Right cardiac atrium (tissue), 5 donors: Measurements from ENCODE around the gene ZBTB39. TPM values are rescaled to one million over a fixed set of nuclear protein-coding genes. Genes with fewer than 3 reads are reported as not detected.
A peak's percentile ranks its signal among the peaks of the same experiment; 100 is the strongest.

ENCODE experiments used
- ATAC-seq, 2 donors: fragments of 200-7000 bp; cut with Tn5 transposase; one replicate each; pipeline versions ENCODE4 v1.8.0 to v1.9.1; 2020; ENCODE audit warnings: moderate library complexity in 2 of 2, mild to moderate bottlenecking in 1 of 2
- DNase-seq, 3 donors: peaks; one replicate each; pipeline ENCODE4 v3.0.0-alpha.2; 2020
- H3K27ac ChIP-seq: one replicate; pipeline ENCODE4 v1.5.1; 2013; ENCODE audit warnings: mild to moderate bottlenecking, low read length, control low read depth, moderate library complexity
- H3K27me3 ChIP-seq: one replicate; pipeline ENCODE4 v1.6.1; 2013; ENCODE audit not compliant: control insufficient read depth, insufficient read depth
- H3K4me1 ChIP-seq: one replicate; pipeline ENCODE4 v1.6.1; 2013; ENCODE audit warnings: low read length; ENCODE audit not compliant: control insufficient read depth, insufficient read depth
- H3K4me3 ChIP-seq: one replicate; pipeline ENCODE4 v1.5.1; 2013; ENCODE audit warnings: low read length, control low read depth
- H3K9me3 ChIP-seq: one replicate; pipeline ENCODE4 v1.6.1; 2013; ENCODE audit warnings: low read length; ENCODE audit not compliant: control insufficient read depth
- WGBS: extraction: QIAGEN DNeasy Blood & Tissue Kit; methylation state at CpG from one replicate; pipeline ENCODE4 v1.1.7; 2013; 5-methylcytosine and 5-hydroxymethylcytosine counted together
- intact Hi-C, 4 donors: fragments of 100-400 bp; cut with DNase I; formaldehyde crosslinking; loops; one replicate each; pipeline versions ENCODE4 v1.11.0 to v1.14.0; 2022 to 2023
- polyA plus RNA-seq: library from polyadenylated mRNA; stranded (reverse); fragments of 200-250 nt; gene quantifications from one replicate; pipeline ENCODE4 v1.2.3, GENCODE V29; 2013
- total RNA-seq, 4 donors: library from RNA; stranded (reverse); fragmentation: NEBNext Ultra II Directional; extraction: Animal tissue kit (Norgen Biotek cat#: 25700); gene quantifications; one replicate each; pipeline ENCODE4 v1.2.1, GENCODE V29; 2021
- donor health status: healthy with polysubstance abuse.
- donor health status: DM: no; HTN: yes; CAD: no.
- donor health status: DM: no; HTN: no; CAD: no.
- donor health status: DM: no; HTN: yes; CAD: no; lungs with severe emphysema.
- donor health status: DM: yes; HTN: yes; CAD: no.

Gene ZBTB39
- total and polyA plus RNA-seq, 5 donors, result 1.9 to 4.5 (median 4.0) TPM

DNA sequence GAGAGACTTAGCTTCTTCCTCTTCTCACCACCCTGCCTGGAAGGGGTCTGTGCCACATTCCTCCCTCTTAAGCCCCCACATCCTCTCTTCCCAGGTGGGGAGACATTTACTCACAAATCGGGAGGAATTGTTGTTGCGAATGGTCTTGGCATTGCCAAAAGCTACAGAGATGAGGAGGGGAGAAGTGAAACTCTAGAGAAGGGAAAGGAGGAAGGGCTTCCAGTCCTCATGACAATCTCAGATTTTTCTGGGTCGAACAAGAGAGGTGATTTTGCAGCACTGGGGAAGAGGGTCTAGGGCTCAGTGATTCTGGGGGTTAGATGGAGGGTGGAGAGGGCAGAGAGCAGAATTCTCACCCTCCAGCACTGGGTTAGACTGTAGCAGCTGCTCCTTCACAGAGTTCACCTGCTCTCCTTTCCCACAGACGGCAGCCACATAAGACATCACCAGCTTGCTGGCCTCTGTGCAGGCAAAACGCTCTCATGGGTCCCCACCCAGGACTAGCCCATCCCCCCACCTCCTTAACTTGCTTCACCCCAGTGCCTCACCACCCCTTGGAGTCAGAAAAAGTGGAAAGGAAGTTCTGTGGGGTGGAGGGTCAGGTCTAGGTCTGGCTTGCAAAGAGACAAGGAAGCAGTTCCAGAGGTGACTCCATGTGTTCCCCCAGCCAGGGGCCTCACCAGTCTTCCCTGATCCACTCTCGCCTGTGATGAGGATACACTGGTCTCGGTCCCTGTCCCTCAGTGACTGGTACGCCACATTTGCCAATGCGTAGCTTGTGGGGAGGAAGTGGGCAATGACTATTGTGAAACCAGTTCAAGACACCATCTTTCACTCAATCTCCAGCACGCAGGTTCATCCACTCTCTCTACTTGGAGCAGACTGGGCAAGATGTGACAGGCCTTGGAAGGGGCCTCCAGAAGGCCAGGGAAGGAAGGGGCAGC, 40.9 kb upstream of the ZBTB39 start:
- intact Hi-C loops, result no loop called here
- peak in 1 of 2 donors; percentile 33 for ATAC-seq

GRCh38 chr12:57046086-57046791, 39.9 kb upstream of the ZBTB39 start:
- no peak overlapping the region for H3K27ac ChIP-seq
- DNase-seq (no peak), ATAC-seq (no peak)
- intact Hi-C loops, result no loop called here
- no peaks in the 10 kb centered on the region for H3K27me3 ChIP-seq
- H3K4me3 ChIP-seq, result no peak overlapping the region
- H3K4me1 ChIP-seq, result no peaks in the 10 kb centered on the region
- 60% methylated on average over 6 of the region's 6 CpGs for WGBS
- no peaks in the 10 kb centered on the region for H3K9me3 ChIP-seq

More for the DNA sequence above, 40.9 kb upstream of the ZBTB39 start:
- 70% methylated on average over 10 of the region's 10 CpGs for WGBS
- Histone ChIP-seq H3K4me1 (no peaks in the 10 kb centered on the region), H3K4me3 (no peak overlapping the region), H3K27ac (no peak overlapping the region), H3K27me3 (no peaks in the 10 kb centered on the region), H3K9me3 (no peaks in the 10 kb centered on the region)
- no peak for DNase-seq

GRCh38 chr12:57044889-57045288, 38.5 kb upstream of the ZBTB39 start:
- H3K27ac ChIP-seq, result no peak overlapping the region
- H3K4me3 ChIP-seq, result no peak overlapping the region
- intact Hi-C loops, result no loop called here
- ATAC-seq, result no peak
- H3K4me1 ChIP-seq, result no peaks in the 10 kb centered on the region
- no peaks in the 10 kb centered on the region for H3K9me3 ChIP-seq
- DNase-seq, result no peak
- no peaks in the 10 kb centered on the region for H3K27me3 ChIP-seq
- 90% methylated on average over 3 of the region's 3 CpGs for WGBS

DNA sequence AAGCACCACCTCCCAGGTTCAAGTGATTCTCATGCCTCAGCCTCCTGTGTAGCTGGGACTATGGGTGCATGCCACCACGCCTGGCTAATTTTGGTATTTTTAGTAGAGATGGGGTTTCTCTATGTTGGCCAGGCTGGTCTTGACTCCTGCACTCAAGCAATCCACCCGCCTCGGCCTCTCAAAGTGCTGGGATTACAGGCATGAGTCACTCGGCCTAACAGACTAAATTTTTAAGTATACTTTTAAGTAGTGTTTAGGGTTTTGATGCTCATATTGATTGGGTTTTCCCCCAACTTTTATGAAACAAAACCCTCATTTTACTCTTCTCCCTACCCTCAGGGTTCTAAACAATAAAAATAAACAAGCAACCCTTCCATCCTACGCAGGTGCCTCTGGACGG, 38.1 kb upstream of the ZBTB39 start:
- Histone ChIP-seq H3K4me3 (no peak overlapping the region), H3K27ac (no peak overlapping the region), H3K4me1 (no peaks in the 10 kb centered on the region), H3K9me3 (no peaks in the 10 kb centered on the region), H3K27me3 (no peaks in the 10 kb centered on the region)
- intact Hi-C loops, result no loop called here
- WGBS, result 87% methylated on average over 6 of the region's 6 CpGs
- DNase-seq (no peak), ATAC-seq (no peak)

GRCh38 chr12:57042695-57043094, 36.3 kb upstream of the ZBTB39 start:
- no peaks in the 10 kb centered on the region for H3K9me3 ChIP-seq
- DNase-seq (no peak), ATAC-seq (no peak)
- H3K4me1 ChIP-seq, result no peaks in the 10 kb centered on the region
- intact Hi-C loops, result no loop called here
- H3K27ac ChIP-seq, result no peak overlapping the region
- no peaks in the 10 kb centered on the region for H3K27me3 ChIP-seq
- 95% methylated on average over 2 of the region's 2 CpGs for WGBS
- H3K4me3 ChIP-seq, result no peak overlapping the region

DNA sequence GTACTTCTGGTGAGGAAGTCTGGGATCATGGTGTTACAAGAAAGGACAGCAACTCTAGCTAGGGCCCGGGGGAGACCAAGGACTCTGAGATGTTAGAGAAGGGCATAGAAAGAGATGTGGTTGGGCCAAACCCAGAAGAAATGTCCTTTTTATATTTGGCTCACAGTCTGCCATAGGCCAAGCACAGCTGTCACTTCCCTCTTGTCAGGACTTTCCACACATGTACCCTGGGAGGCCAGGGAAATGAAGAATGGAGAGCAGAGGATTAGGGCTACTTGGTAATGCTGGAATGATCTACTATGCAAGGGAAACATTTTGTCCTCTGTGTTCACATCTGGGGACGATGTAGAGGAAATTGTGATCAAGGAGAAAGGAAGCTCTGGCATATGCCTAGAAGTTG, 34.4 kb upstream of the ZBTB39 start:
- Histone ChIP-seq H3K9me3 (no peaks in the 10 kb centered on the region), H3K27me3 (no peaks in the 10 kb centered on the region), H3K27ac (no peak overlapping the region), H3K4me1 (no peaks in the 10 kb centered on the region), H3K4me3 (no peak overlapping the region)
- no peak for DNase-seq
- intact Hi-C loops, result no loop called here
- 61% methylated on average over 2 of the region's 2 CpGs for WGBS
- no peak for ATAC-seq

DNA sequence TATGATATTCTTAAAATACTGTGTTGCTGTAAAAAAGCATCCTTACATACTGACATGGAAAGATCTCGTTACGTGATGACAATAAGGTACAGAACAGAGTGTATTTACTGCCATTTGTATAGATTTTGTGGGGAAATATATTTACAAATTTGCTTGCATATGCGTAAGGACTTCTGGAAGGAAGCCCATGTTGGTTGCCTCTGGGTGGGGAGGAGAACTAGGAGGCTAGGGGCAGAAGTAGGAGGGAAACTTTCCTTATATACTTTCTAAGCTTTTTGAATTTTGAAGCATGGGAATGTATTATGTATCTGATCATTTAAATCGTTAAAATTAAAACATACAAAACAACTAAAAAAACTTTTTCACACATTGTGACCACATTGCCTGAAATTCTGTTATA, 33.9 kb upstream of the ZBTB39 start:
- intact Hi-C loops, result no loop called here
- ATAC-seq (no peak), DNase-seq (no peak)
- no peaks in the 10 kb centered on the region for H3K9me3 ChIP-seq
- H3K27me3 ChIP-seq, result no peaks in the 10 kb centered on the region
- H3K4me3 ChIP-seq, result no peak overlapping the region
- no peaks in the 10 kb centered on the region for H3K4me1 ChIP-seq
- H3K27ac ChIP-seq, result no peak overlapping the region
- 91% methylated on average over 4 of the region's 4 CpGs for WGBS

DNA sequence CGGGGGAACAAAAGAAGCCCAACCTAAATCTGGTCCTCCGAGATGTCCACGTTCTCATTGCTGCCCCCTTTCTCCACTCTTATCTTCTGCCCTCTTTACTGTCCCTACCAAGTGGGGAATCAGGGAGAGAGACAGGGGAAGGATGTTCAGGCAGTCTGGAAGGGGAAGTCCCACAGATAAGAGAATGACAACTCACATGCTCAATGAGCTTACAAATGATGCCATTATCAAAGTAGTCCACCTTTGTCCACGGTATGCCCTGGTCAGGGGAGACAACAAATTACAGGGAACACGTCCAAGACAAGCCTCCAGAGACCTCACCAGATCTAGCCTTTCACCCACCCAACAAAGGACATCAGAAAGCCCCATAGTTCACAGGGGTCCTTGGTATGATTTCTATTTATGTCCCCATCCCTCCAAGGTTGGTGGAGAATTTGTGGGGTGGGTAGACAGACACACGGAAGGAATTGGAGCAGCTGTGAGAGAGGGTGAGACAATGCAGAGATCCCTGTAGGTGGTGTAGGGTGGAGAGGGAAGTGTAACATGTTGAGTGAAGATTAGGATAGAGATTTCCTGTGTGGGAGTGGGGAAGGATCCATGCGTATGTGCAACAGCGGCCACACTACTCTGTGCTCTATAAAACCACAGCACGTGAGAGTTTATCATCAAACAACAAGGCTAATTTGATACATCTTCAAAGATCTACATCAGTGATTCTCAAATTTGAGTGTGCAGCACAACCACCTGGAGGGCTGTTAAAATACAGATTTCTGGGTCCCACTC, 32.9 kb upstream of the ZBTB39 start:
- no peak for DNase-seq
- Histone ChIP-seq H3K4me1 (no peaks in the 10 kb centered on the region), H3K9me3 (no peaks in the 10 kb centered on the region), H3K27ac (no peak overlapping the region), H3K4me3 (no peak overlapping the region), H3K27me3 (no peaks in the 10 kb centered on the region)
- WGBS, result 65% methylated on average over 9 of the region's 9 CpGs
- ATAC-seq, result no peak
- intact Hi-C loops, result no loop called here

- no peaks in the 10 kb centered on the region for H3K9me3 ChIP-seq
- no peak overlapping the region for H3K4me3 ChIP-seq
- ATAC-seq (no peak), DNase-seq (no peak)
- no peaks in the 10 kb centered on the region for H3K4me1 ChIP-seq
- 57% methylated on average over 3 of the region's 3 CpGs for WGBS
- H3K27ac ChIP-seq, result no peak overlapping the region
- no peaks in the 10 kb centered on the region for H3K27me3 ChIP-seq
- intact Hi-C loops, result no loop called here
These were observed 30.9 kb upstream of the ZBTB39 start for GRCh38 chr12:57037264-57037663.

DNA sequence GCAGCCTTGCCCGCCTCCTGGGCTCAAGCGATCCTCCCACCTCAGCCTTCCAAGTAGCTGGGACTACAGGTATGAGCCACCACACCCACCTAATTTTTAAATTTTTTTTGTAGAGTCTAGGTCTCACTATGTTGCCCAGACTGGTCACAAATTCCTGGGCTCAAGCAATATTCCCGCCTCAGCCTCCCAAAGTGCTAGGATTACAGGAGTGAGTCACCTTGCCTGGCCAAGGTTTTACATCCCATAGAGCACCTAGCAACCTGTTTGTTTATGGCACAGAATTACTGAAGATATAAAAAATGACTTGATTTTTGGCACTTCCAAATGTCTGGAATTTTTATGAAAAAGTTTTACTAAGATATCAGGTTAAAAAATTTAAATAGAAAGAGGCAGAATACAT, 27.1 kb upstream of the ZBTB39 start:
- Histone ChIP-seq H3K9me3 (no peaks in the 10 kb centered on the region), H3K4me1 (no peaks in the 10 kb centered on the region), H3K27ac (no peak overlapping the region), H3K4me3 (no peak overlapping the region), H3K27me3 (no peaks in the 10 kb centered on the region)
- no peak for ATAC-seq
- WGBS, result 93% methylated on average over 3 of the region's 3 CpGs
- intact Hi-C loops, result no loop called here
- DNase-seq, result no peak

GRCh38 chr12:57031789-57032188, 25.4 kb upstream of the ZBTB39 start:
- 82% methylated on average over 7 of the region's 7 CpGs for WGBS
- DNase-seq (no peak), ATAC-seq (no peak)
- Histone ChIP-seq H3K27ac (no peak overlapping the region), H3K27me3 (no peaks in the 10 kb centered on the region), H3K4me1 (no peaks in the 10 kb centered on the region), H3K4me3 (no peak overlapping the region), H3K9me3 (no peaks in the 10 kb centered on the region)
- intact Hi-C loops, result no loop called here
